ENCODE measurements around the gene MANF.
A peak's percentile ranks its signal among the peaks of the same experiment; 100 is the strongest.

The MANF gene

GRCh38 chr3:51422211-51422610 is 37.1 kb downstream of the MANF start:
- Histone ChIP-seq H3K4me1 (ENCODE audit: control insufficient read depth in 5 of 5, insufficient read depth in 5 of 5, low read length in 5 of 5) (no peaks in the 10 kb centered on the region), H3K9me3 (ENCODE audit: control insufficient read depth in 5 of 5, low read length in 5 of 5) (no peaks in the 10 kb centered on the region), H3K9ac (ENCODE audit: low read length in 5 of 5) (no peak overlapping the region), H3K36me3 (ENCODE audit: control insufficient read depth in 5 of 5, insufficient read depth in 5 of 5, low read length in 5 of 5) (peaks cover 25 to 62% (median 42%) of the 10 kb centered on the region in 5 donors), H3K27me3 (ENCODE audit: control insufficient read depth in 5 of 5, insufficient read depth in 4 of 5, low read length in 5 of 5) (no peaks in the 10 kb centered on the region), H3K27ac (ENCODE audit: low read depth, low read length) (no peak overlapping the region), H3K4me3 (ENCODE audit: low read depth in 1 of 5, low read length in 5 of 5) (no peak overlapping the region)

DNA sequence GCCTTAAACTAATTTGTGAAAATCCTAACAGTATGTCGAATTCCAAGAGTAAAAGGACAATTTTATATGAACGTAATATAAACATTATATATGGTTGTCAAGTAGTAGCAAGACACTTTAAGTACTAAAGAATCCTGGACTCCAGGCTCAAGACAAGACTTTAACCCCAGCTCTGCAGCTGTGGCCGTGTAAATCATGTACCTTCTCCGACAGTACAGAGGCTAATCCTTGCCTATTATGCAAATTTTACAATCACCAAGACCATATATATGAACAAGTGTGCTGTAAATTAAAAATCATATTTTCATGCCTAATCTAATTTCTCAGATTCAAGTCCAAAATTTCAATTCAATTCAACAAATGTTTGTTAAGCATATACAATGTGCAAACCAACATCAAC is 41.8 kb downstream of the MANF start:
- Histone ChIP-seq H3K4me1 (ENCODE audit: control insufficient read depth in 5 of 5, insufficient read depth in 5 of 5, low read length in 5 of 5) (no peaks in the 10 kb centered on the region), H3K9me3 (ENCODE audit: control insufficient read depth in 5 of 5, low read length in 5 of 5) (no peaks in the 10 kb centered on the region), H3K9ac (ENCODE audit: low read length in 5 of 5) (no peak overlapping the region), H3K4me3 (ENCODE audit: low read depth in 1 of 5, low read length in 5 of 5) (no peak overlapping the region), H3K27ac (ENCODE audit: low read depth, low read length) (no peak overlapping the region), H3K27me3 (ENCODE audit: control insufficient read depth in 5 of 5, insufficient read depth in 4 of 5, low read length in 5 of 5) (no peaks in the 10 kb centered on the region), H3K36me3 (ENCODE audit: control insufficient read depth in 5 of 5, insufficient read depth in 5 of 5, low read length in 5 of 5) (peaks cover 17 to 62% (median 34%) of the 10 kb centered on the region in 5 donors)

GRCh38 chr3:51429138-51429537 is 44.0 kb downstream of the MANF start:
- no peak overlapping the region for H3K4me3 ChIP-seq (ENCODE audit: low read depth in 1 of 5, low read length in 5 of 5)
- H3K9ac ChIP-seq (ENCODE audit: low read length in 5 of 5): no peak overlapping the region
- peaks cover 20 to 65% (median 36%) of the 10 kb centered on the region in 5 donors for H3K36me3 ChIP-seq (ENCODE audit: control insufficient read depth in 5 of 5, insufficient read depth in 5 of 5, low read length in 5 of 5)
- H3K4me1 ChIP-seq (ENCODE audit: control insufficient read depth in 5 of 5, insufficient read depth in 5 of 5, low read length in 5 of 5): peaks cover 0 to 2% (median 0%) of the 10 kb centered on the region in 5 donors
- no peak overlapping the region for H3K27ac ChIP-seq (ENCODE audit: low read depth, low read length)
- H3K9me3 ChIP-seq (ENCODE audit: control insufficient read depth in 5 of 5, low read length in 5 of 5): no peaks in the 10 kb centered on the region
- H3K27me3 ChIP-seq (ENCODE audit: control insufficient read depth in 5 of 5, insufficient read depth in 4 of 5, low read length in 5 of 5): no peaks in the 10 kb centered on the region

DNA sequence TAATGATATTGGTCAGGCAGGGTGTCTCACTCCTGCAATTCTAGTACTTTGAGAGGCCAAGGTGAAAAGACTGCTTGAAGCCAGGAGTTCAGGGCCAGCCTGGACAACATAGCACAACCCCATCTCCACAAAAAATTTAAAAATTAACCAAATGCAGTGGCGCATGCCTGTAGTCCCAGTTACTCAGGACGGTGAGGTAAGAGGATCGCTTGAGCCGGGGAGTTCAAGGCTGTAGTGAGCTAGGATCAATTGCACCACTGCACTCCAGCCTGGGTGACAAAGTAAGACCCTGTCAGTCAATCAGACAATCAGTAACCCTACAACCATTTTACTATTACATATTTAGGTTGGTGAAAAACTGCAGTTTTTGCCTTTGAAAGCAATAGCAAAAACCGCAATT is 49.0 kb downstream of the MANF start:
- H3K36me3 ChIP-seq (ENCODE audit: control insufficient read depth in 5 of 5, insufficient read depth in 5 of 5, low read length in 5 of 5): peaks cover 11 to 41% (median 26%) of the 10 kb centered on the region in 5 donors
- H3K9me3 ChIP-seq (ENCODE audit: control insufficient read depth in 5 of 5, low read length in 5 of 5): no peaks in the 10 kb centered on the region
- H3K27ac ChIP-seq (ENCODE audit: low read depth, low read length): no peak overlapping the region
- peaks cover 3 to 21% (median 13%) of the 10 kb centered on the region in 5 donors for H3K4me1 ChIP-seq (ENCODE audit: control insufficient read depth in 5 of 5, insufficient read depth in 5 of 5, low read length in 5 of 5)
- H3K27me3 ChIP-seq (ENCODE audit: control insufficient read depth in 5 of 5, insufficient read depth in 4 of 5, low read length in 5 of 5): peaks cover 0 to 2% (median 0%) of the 10 kb centered on the region in 5 donors
- H3K4me3 ChIP-seq (ENCODE audit: low read depth in 1 of 5, low read length in 5 of 5): no peak overlapping the region
- H3K9ac ChIP-seq (ENCODE audit: low read length in 5 of 5): no peak overlapping the region

DNA sequence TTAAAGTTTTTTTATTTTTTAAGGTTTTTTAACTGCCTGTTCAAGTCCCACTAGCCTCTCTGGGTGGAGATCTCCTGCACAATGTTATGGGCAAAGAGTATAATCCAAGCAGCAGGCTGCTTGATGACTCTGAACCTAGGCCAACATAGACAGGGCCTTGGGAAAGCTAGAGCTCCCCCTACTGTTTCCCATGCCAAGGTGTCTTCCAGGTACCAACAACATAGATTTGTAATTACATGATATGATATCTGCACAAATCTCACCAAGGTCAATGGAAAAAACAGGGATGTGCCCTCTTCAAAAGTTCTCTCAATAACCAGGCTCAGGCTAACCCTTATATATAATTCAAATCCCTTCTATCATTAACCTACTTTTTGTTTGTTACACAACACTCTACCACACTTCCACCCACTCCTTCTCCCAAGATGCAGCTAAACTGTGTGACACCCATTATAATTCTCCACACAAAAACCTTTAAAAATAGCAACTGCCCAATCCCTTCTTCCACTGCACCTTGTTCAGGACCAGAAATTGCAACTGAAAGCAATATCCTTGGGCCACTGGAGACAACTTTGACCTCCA is 49.7 kb downstream of the MANF start:
- no peak overlapping the region for H3K4me3 ChIP-seq (ENCODE audit: low read depth in 1 of 5, low read length in 5 of 5)
- H3K27me3 ChIP-seq (ENCODE audit: control insufficient read depth in 5 of 5, insufficient read depth in 4 of 5, low read length in 5 of 5): peaks cover 0 to 2% (median 0%) of the 10 kb centered on the region in 5 donors
- H3K4me1 ChIP-seq (ENCODE audit: control insufficient read depth in 5 of 5, insufficient read depth in 5 of 5, low read length in 5 of 5): peaks cover 3 to 21% (median 13%) of the 10 kb centered on the region in 5 donors
- H3K9ac ChIP-seq (ENCODE audit: low read length in 5 of 5): peak overlapping the region in 1 of 5 donors; percentile 78
- H3K36me3 ChIP-seq (ENCODE audit: control insufficient read depth in 5 of 5, insufficient read depth in 5 of 5, low read length in 5 of 5): peaks cover 9 to 41% (median 25%) of the 10 kb centered on the region in 5 donors
- H3K9me3 ChIP-seq (ENCODE audit: control insufficient read depth in 5 of 5, low read length in 5 of 5): no peaks in the 10 kb centered on the region
- peak overlapping the region; percentile 55 for H3K27ac ChIP-seq (ENCODE audit: low read depth, low read length)

DNA sequence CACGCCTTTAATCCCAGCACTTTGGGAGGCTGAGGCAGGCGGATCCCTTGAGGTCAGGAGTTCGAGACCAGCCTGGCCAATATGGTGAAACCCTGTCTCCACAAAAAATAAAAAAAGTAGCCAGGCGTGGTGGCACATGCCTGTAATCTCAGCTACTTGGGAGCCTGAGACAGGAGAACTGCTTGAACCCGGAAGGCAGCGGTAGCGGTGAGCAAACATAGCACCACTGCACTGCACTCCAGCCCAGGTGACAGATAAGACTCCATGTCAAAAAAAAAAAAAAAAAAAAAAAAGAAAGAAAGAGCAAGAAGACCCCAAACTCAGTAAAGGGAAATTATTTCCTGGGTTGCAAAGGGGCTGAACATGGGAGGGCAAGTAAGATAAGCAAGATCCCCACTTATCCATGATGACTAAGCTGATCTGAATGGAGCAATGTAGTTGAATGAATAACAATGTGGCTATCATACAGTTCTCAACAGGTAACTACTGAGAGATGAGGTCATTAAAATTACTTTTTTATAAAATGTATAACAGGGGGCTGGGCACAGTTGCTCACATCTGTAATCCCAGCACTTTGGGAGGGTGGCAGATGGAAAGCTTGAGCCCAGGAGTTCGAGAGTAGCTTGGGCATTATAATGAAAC is 52.0 kb downstream of the MANF start:
- Histone ChIP-seq H3K9me3 (ENCODE audit: control insufficient read depth in 5 of 5, low read length in 5 of 5) (no peaks in the 10 kb centered on the region), H3K27ac (ENCODE audit: low read depth, low read length) (no peak overlapping the region), H3K4me3 (ENCODE audit: low read depth in 1 of 5, low read length in 5 of 5) (no peak overlapping the region), H3K9ac (ENCODE audit: low read length in 5 of 5) (no peak overlapping the region), H3K4me1 (ENCODE audit: control insufficient read depth in 5 of 5, insufficient read depth in 5 of 5, low read length in 5 of 5) (peaks cover 3 to 21% (median 13%) of the 10 kb centered on the region in 5 donors), H3K27me3 (ENCODE audit: control insufficient read depth in 5 of 5, insufficient read depth in 4 of 5, low read length in 5 of 5) (peaks cover 0 to 2% (median 0%) of the 10 kb centered on the region in 5 donors), H3K36me3 (ENCODE audit: control insufficient read depth in 5 of 5, insufficient read depth in 5 of 5, low read length in 5 of 5) (peaks cover 23 to 45% (median 30%) of the 10 kb centered on the region in 5 donors)

Measured in subcutaneous abdominal adipose tissue (tissue), 5 donors.